ENCODE data around the gene PCDHA12. TPM values are rescaled to one million over a fixed set of nuclear protein-coding genes. Genes with fewer than 3 reads are reported as not detected.
"Not testable (repeated sequence)": the region's sequence is repeated elsewhere in the genome, so short reads cannot be mapped to it uniquely, and the experiment has no call there.

Gene PCDHA12
- total and polyA plus RNA-seq, 2 donors (not counting 3 experiments of a cell fraction or from before 2014, with no cell fraction given) = 0.03 TPM; not detected in 1

GRCh38 chr5:140870221-140871201, 4.6 kb upstream of the PCDHA12 start:
- Histone ChIP-seq H3K27me3 (ENCODE audit: control insufficient read depth in 2 of 2, insufficient read depth in 2 of 2, low read length in 2 of 2) (no peaks in the 10 kb centered on the region), H3K9me3 (replicated peaks; ENCODE audit: control insufficient read depth, insufficient read depth, low read length) (no peaks in the 10 kb centered on the region), H4K20me1 (replicated peaks; ENCODE audit: control insufficient read depth, extremely low read depth, insufficient read depth, low read length) (no peaks in the 10 kb centered on the region), H3K79me2 (ENCODE audit: control insufficient read depth, insufficient read depth, low read length) (no peaks in the 10 kb centered on the region), H3K36me3 (ENCODE audit: control insufficient read depth in 2 of 2, extremely low read depth in 1 of 2, insufficient read depth in 2 of 2, low read length in 2 of 2) (no peaks in the 10 kb centered on the region), H2AFZ (ENCODE audit: low read depth, low read length) (no peak overlapping the region), H3K4me3 (replicated peaks in 1 of 3; ENCODE audit: insufficient read depth in 1 of 3, low read depth in 1 of 3, low read length in 3 of 3) (no peak overlapping the region), H3K9ac (replicated peaks; ENCODE audit: extremely low read depth, insufficient read depth, low read length) (no peak overlapping the region), H3K4me2 (ENCODE audit: insufficient read depth, low read length) (no peak overlapping the region), H3K27ac (ENCODE audit: insufficient read depth, low read depth, low read length) (no peak overlapping the region), H3K4me1 (ENCODE audit: control insufficient read depth, extremely low read depth, insufficient read depth, low read length) (no peaks in the 10 kb centered on the region), H3K9me1 (replicated peaks; ENCODE audit: control insufficient read depth, extremely low read depth, insufficient read depth, low read length) (no peaks in the 10 kb centered on the region)
- DNase-seq (ENCODE audit: low read depth, low spot score) (no peak), FAIRE-seq (no peak)
- intact Hi-C loops (cut with micrococcal nuclease) = no loop called here
- ChIA-PET CTCF (no interaction called here), POLR2A (no interaction called here)
- BruUV-seq (replicated peaks) = no TSS peak
- TF ChIP-seq FOS (IDR thresholded peaks at IDR 0.05; ENCODE audit: borderline replicate concordance, insufficient read depth, low read length) (no peak), MYC (IDR thresholded peaks at IDR 0.05; ENCODE audit: low read depth, low read length) (no peak), POLR2A (IDR thresholded peaks at IDR 0.05; ENCODE audit: low read depth, low read length) (no peak), JUN (IDR thresholded peaks at IDR 0.05; ENCODE audit: borderline replicate concordance, insufficient read depth, insufficient read length, low read depth) (no peak), EZH2 (IDR thresholded peaks at IDR 0.05; ENCODE audit: borderline replicate concordance, low read depth, low read length, severe bottlenecking) (no peak), CTCF (IDR thresholded peaks at IDR 0.05; ENCODE audit: extremely low read depth in 1 of 2, insufficient read depth in 1 of 2, low read depth in 1 of 2, low read length in 2 of 2) (no peak), GATA2 (IDR thresholded peaks at IDR 0.05; ENCODE audit: insufficient read depth, insufficient read length, low read depth, low read length) (no peak), POLR2AphosphoS5 (IDR thresholded peaks at IDR 0.05; ENCODE audit: insufficient read depth, low read depth, low read length) (no peak)
- TF ChIP-seq, protein P1, sequence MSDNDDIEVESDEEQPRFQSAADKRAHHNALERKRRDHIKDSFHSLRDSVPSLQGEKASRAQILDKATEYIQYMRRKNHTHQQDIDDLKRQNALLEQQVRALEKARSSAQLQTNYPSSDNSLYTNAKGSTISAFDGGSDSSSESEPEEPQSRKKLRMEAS (IDR thresholded peaks at IDR 0.05; ENCODE audit: insufficient read depth, insufficient read length) = no peak
- dilution Hi-C loops (cut with MboI; ENCODE audit: extremely low pct_ligation_motif_present, low sequenced_read_pairs) = no loop called here

DNA sequence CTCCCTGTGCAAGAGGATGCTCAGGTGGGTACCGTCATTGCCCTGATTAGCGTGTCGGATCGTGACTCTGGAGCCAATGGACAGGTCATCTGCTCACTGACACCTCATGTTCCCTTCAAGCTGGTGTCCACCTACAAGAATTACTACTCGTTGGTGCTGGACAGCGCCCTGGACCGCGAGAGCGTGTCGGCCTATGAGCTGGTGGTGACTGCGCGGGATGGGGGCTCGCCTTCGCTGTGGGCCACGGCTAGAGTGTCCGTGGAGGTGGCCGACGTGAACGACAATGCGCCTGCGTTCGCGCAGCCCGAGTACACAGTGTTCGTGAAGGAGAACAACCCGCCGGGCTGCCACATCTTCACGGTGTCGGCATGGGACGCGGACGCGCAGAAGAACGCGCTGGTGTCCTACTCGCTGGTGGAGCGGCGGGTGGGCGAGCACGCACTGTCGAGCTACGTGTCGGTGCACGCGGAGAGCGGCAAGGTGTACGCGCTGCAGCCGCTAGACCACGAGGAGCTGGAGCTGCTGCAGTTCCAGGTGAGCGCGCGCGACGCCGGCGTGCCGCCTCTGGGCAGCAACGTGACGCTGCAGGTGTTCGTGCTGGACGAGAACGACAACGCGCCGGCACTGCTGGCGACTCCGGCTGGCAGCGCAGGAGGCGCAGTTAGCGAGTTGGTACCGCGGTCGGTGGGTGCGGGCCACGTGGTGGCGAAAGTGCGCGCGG, 1.6 kb downstream of the PCDHA12 start:
- H2AFZ ChIP-seq (ENCODE audit: low read depth, low read length); intact Hi-C loops (cut with micrococcal nuclease); H3K4me3 ChIP-seq (replicated peaks in 1 of 3; ENCODE audit: insufficient read depth in 1 of 3, low read depth in 1 of 3, low read length in 3 of 3); H4K20me1 ChIP-seq (replicated peaks; ENCODE audit: control insufficient read depth, extremely low read depth, insufficient read depth, low read length); H3K4me1 ChIP-seq (ENCODE audit: control insufficient read depth, extremely low read depth, insufficient read depth, low read length); H3K4me2 ChIP-seq (ENCODE audit: insufficient read depth, low read length); H3K27me3 ChIP-seq (ENCODE audit: control insufficient read depth in 2 of 2, insufficient read depth in 2 of 2, low read length in 2 of 2); POLR2A ChIA-PET; FAIRE-seq; H3K27ac ChIP-seq (ENCODE audit: insufficient read depth, low read depth, low read length); H3K9me3 ChIP-seq (replicated peaks; ENCODE audit: control insufficient read depth, insufficient read depth, low read length); DNase-seq (ENCODE audit: low read depth, low spot score); H3K36me3 ChIP-seq (ENCODE audit: control insufficient read depth in 2 of 2, extremely low read depth in 1 of 2, insufficient read depth in 2 of 2, low read length in 2 of 2); H3K9ac ChIP-seq (replicated peaks; ENCODE audit: extremely low read depth, insufficient read depth, low read length); BruUV-seq (replicated peaks); H3K79me2 ChIP-seq (ENCODE audit: control insufficient read depth, insufficient read depth, low read length); H3K9me1 ChIP-seq (replicated peaks; ENCODE audit: control insufficient read depth, extremely low read depth, insufficient read depth, low read length); dilution Hi-C loops (cut with MboI; ENCODE audit: extremely low pct_ligation_motif_present, low sequenced_read_pairs): not testable (repeated sequence)
- CTCF ChIA-PET = interaction anchor here (1.6 kb wide), 1 partner anchor 164 kb away, joined by 3 read pairs; no protein-coding TSS in a partner anchor
